Hepatocyte (in vitro differentiated cells): ENCODE measurements around the gene RRH.

ENCODE experiments used
- EZH2 ChIP-seq: fragments of 200-600 bp; sonication (generic); IDR thresholded peaks from 2 replicates; pipeline ENCODE4 v1.6.1; 2016; ENCODE audit warnings: antibody characterized with exemption, mild to moderate bottlenecking, borderline replicate concordance
- EZH2phosphoT487 ChIP-seq: fragments of 200-600 bp; sonication (generic); IDR thresholded peaks from one replicate; pipeline ENCODE4 v1.6.1; 2018; ENCODE audit warnings: antibody characterized with exemption, mild to moderate bottlenecking, low read depth, moderate library complexity; ENCODE audit not compliant: unreplicated experiment, severe bottlenecking
- TF ChIP-seq, protein P1 (sequence below): fragments of 200-600 bp; sonication (generic); IDR thresholded peaks from 2 replicates; pipeline ENCODE4 v1.5.1; 2016; ENCODE audit warnings: antibody characterized with exemption, mild to moderate bottlenecking; ENCODE audit not compliant: poor library complexity

DNA sequence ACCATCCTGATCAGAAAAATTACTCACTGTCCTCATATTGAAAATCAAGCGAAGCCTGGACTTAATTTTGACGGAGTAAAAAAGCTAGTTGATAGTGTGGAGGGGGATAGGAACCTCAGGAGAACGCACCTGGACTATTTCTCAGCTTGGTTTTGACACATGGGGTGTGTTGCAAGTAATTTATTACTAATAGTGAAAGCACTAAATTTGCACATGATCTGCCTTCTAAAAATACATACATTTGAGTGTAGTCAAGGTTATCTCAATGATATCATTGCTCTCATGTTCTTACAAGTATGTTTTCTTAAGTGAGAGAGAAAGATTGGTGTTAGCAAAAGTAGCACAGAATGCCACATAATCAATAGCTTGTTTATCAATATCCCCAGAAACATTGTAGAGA is 49.6 kb downstream of the RRH start:
- TF ChIP-seq, protein P1, sequence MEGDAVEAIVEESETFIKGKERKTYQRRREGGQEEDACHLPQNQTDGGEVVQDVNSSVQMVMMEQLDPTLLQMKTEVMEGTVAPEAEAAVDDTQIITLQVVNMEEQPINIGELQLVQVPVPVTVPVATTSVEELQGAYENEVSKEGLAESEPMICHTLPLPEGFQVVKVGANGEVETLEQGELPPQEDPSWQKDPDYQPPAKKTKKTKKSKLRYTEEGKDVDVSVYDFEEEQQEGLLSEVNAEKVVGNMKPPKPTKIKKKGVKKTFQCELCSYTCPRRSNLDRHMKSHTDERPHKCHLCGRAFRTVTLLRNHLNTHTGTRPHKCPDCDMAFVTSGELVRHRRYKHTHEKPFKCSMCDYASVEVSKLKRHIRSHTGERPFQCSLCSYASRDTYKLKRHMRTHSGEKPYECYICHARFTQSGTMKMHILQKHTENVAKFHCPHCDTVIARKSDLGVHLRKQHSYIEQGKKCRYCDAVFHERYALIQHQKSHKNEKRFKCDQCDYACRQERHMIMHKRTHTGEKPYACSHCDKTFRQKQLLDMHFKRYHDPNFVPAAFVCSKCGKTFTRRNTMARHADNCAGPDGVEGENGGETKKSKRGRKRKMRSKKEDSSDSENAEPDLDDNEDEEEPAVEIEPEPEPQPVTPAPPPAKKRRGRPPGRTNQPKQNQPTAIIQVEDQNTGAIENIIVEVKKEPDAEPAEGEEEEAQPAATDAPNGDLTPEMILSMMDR = no peak
- TF ChIP-seq EZH2phosphoT487 = no peak
- TF ChIP-seq EZH2 = no peak
